NCI-H774 (cell line): ENCODE measurements around the gene CMSS1.
"Not testable (repeated sequence)": the region's sequence is repeated elsewhere in the genome, so short reads cannot be mapped to it uniquely, and the experiment has no call there.

Experiments
- DNase-seq: peaks from one replicate; lab custom pipeline; 2025; lab: John Stamatoyannopoulos, UW

The CMSS1 gene

GRCh38 chr3:100024520-100025303 lies 207.1 kb downstream of the CMSS1 start:
- no peak for DNase-seq

- no peak for DNase-seq
Measured at GRCh38 chr3:100027321-100027720, 209.7 kb downstream of the CMSS1 start.

- DNase-seq = no peak
Measured at GRCh38 chr3:100029052-100029451, 211.4 kb downstream of the CMSS1 start.

GRCh38 chr3:100029689-100030088 lies 212.0 kb downstream of the CMSS1 start:
- DNase-seq = no peak

- no peak for DNase-seq
Measured at GRCh38 chr3:100030346-100030745, 212.7 kb downstream of the CMSS1 start.

- no peak for DNase-seq
Measured at GRCh38 chr3:100030914-100031425, 213.3 kb downstream of the CMSS1 start.

- DNase-seq = no peak
Measured at GRCh38 chr3:100032243-100032642, 214.6 kb downstream of the CMSS1 start.

GRCh38 chr3:100033184-100033583 lies 215.5 kb downstream of the CMSS1 start:
- DNase-seq = no peak

- no peak for DNase-seq
Measured at GRCh38 chr3:100033903-100034471, 216.3 kb downstream of the CMSS1 start.

- no peak for DNase-seq
Measured at GRCh38 chr3:100039075-100039474, 221.4 kb downstream of the CMSS1 start.

- DNase-seq = no peak
Measured at GRCh38 chr3:100040451-100041225, 223.0 kb downstream of the CMSS1 start.

GRCh38 chr3:100041328-100041749 lies 223.7 kb downstream of the CMSS1 start:
- no peak for DNase-seq

- peak; percentile 4 for DNase-seq
Measured at GRCh38 chr3:100042166-100042981, 224.7 kb downstream of the CMSS1 start.

- DNase-seq = no peak
Measured at GRCh38 chr3:100043271-100043670, 225.6 kb downstream of the CMSS1 start.

- DNase-seq = no peak
Measured at GRCh38 chr3:100044369-100044768, 226.7 kb downstream of the CMSS1 start.

- no peak for DNase-seq
Measured at GRCh38 chr3:100045696-100046095, 228.0 kb downstream of the CMSS1 start.

- no peak for DNase-seq
Measured at GRCh38 chr3:100046986-100047385, 229.3 kb downstream of the CMSS1 start.

GRCh38 chr3:100047455-100048141 lies 229.9 kb downstream of the CMSS1 start:
- DNase-seq = peak; percentile 19

- DNase-seq = no peak
Measured at GRCh38 chr3:100048248-100048647, 230.6 kb downstream of the CMSS1 start.

GRCh38 chr3:100051513-100051912 lies 233.9 kb downstream of the CMSS1 start:
- not testable (repeated sequence) for DNase-seq

GRCh38 chr3:100053951-100054620 lies 236.4 kb downstream of the CMSS1 start:
- DNase-seq = no peak
